Fibroblast of gingiva (primary cell): Measurements from ENCODE around the gene AKT2.

ENCODE experiments used
- DNase-seq: peaks from one replicate; pipeline ENCODE4 v3.0.0-alpha.2; 2011; ENCODE audit warnings: low read depth

The AKT2 gene

DNA sequence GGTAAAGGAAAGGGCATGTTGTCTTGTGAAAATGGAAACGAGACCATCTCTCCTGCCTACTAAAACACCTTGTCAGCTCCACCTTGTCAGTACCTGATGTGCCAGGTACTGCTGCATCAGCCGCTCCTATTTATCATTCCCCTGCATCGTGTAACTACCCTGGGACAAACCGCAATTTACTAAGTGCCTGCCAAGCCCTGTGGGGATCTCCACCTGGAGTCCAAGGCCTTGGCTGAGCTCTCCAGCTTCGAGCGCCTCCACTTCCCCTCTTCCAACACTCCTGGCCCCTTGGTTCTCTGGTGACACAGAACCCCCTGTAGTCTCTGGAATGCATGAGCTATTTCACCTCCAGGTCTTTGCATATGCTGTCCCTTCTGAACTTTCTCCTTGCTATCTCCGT, 32.8 kb downstream of the AKT2 start:
- DNase-seq, result no peak

DNA sequence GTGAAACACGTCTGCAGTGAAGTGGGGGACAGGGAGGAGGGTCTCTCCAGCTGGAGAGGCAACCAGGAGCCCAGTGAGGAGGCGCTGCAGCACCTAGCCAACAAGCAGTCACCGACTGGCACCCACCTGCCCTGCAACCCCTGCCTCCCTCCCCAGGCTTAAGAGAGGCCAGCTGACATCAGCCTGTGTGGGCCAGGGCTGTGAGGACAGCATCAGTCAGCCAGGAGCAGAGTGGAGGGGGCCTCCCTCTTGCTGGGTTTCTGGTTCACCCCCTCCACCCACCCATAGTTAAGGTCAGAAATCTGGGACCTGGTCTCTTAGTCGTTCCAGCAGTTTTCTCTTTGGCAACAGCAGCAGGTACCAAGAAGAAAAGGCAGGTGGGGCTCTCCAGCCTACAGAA, 33.2 kb downstream of the AKT2 start:
- no peak for DNase-seq

DNA sequence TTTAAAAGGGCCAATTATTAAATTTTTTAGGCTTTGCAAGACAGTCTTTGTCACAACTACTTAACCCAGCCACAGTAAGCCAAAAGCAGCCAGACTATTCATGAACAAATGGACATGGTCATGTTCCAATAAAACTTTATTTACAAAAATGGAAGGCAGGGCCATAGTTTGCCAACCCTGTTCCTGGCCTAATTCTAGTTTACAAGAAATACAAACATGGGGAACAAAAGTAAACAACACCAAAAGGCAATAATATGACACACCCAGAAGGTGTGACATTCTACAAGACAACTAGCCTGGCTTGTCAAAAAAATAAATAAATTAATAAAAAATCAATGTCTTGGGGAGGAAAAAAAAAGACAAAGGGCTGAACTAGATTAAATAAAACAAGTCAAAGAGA, 33.9 kb downstream of the AKT2 start:
- DNase-seq, result no peak

DNA sequence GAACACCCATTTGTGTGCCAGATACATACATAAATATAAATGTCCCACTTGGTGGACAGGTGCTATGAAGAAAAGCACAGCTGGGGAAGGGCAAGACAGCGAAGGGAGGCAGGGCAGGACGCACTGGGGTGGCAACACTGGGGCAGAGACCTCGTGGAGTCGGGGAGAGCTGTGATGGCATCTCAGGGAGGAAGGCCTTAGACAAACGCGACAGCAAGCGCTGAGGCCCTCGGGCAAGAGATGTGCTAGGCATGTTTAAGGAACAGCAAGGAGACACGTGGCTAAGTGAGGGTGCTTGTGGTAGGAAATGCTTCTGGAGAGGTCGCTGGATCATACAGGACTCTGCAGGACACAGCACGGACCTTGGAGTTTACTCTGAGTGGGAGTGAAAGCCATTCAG, 35.4 kb downstream of the AKT2 start:
- no peak for DNase-seq

DNA sequence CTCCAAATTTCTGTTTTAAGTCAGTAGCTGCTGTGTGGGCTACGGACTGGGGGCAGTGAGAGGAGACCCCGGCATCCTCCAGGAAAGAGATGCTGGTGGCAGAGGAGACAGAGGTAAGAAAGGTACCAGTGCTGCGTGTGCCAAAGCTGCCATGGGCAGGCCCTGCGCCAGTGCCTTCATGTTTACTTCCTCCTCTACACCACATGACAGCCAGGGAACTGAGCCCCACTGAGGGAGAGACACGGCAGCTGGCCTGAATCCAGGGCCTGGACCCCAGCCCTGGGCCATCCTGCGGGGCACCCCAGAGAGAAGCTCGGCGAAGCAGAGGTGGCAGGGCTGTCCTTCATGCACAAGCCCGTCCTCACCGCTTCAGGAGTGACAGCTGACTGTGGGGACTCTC, 35.9 kb downstream of the AKT2 start:
- no peak for DNase-seq

- no peak for DNase-seq
Observed at GRCh38 chr19:40247735-40248262, 37.3 kb downstream of the AKT2 start.

DNA sequence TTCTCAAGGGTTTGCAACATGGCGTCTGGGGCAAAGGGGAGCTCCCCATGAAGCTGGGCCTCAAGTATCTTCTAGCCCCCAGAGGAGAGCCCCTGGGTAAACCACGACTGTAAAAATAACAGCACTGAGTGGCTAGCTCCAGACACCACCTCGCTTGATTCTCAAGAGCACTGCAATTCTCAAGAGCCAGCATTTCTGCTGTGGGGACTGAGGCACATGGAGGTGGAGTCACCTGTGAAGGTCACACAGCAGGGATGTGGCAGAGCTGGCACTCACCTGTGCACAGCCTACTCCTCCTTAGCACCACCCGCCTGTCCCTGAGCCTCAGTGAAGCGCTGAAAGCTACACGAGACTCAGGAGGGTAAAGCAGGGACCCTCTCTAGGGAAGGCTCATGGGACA, 38.0 kb downstream of the AKT2 start:
- no peak for DNase-seq

DNA sequence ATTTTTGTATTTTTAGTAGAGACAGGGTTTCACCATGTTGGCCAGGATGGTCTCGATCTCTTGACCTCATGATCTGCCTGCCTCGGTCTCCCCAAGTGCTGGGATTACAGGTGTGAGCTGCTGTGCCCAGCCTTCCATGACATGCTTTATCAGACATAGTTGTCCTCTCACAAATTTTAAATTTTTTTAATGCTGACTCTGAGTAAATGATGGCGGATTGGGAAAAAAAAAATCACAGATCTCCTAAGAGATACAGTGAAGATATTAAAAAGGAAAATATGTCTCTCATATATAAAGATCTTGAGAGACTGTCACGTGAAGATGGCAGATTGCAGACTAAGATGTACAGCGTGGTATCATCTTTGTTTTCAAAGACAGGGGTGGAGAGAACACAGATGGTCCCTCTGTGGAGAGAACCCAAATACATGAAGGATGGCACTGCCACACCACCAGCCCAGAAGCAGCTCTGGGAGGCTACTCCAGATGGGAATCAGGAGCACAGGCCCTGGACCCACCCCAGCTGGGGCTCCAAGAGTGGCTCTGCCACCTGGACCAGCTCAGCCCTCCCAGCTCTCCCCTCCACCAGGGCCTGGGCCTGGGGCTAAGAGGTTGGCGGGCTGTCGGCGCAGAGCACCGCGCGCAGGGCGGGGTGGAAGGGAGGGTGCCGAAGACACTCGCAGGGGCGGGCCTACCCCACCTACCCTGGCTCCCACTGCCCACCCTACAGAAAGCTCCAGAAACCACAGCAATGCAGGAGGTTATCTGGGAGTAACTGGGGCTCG, 38.7 kb downstream of the AKT2 start:
- DNase-seq, result no peak

GRCh38 chr19:40245506-40246128, 39.5 kb downstream of the AKT2 start:
- no peak for DNase-seq

- no peak for DNase-seq
Observed at GRCh38 chr19:40244579-40245317, 40.4 kb downstream of the AKT2 start.

- DNase-seq, result no peak
Observed at GRCh38 chr19:40243181-40243580, 42.0 kb downstream of the AKT2 start.

GRCh38 chr19:40242480-40242879, 42.7 kb downstream of the AKT2 start:
- DNase-seq, result no peak

DNA sequence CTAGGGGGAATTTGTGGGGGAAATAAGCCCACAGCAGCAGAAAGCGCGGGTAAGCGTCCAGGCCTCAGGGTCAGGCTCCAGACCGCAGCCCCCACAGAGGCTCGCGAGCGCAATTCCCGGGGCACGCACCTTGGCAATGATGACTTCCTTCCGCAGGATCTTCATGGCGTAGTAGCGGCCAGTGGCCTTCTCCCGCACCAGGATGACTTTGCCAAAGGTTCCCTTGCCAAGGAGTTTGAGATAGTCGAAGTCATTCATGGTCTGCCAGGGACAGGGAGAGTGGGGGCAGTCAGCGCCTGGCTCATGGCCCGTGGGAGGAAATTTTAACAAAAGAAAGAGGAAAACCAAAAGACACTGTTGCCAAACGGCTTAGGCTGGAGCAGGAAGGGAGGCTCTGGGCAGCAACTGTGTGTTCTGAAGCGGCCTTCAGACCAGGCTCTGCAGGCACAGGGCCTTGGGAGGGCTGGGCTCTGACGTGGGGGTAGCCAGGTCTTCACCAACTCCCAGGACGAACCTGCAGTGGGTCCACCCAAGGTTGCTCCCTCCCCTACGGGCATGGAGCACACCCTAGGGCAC, 43.2 kb downstream of the AKT2 start:
- no peak for DNase-seq

DNA sequence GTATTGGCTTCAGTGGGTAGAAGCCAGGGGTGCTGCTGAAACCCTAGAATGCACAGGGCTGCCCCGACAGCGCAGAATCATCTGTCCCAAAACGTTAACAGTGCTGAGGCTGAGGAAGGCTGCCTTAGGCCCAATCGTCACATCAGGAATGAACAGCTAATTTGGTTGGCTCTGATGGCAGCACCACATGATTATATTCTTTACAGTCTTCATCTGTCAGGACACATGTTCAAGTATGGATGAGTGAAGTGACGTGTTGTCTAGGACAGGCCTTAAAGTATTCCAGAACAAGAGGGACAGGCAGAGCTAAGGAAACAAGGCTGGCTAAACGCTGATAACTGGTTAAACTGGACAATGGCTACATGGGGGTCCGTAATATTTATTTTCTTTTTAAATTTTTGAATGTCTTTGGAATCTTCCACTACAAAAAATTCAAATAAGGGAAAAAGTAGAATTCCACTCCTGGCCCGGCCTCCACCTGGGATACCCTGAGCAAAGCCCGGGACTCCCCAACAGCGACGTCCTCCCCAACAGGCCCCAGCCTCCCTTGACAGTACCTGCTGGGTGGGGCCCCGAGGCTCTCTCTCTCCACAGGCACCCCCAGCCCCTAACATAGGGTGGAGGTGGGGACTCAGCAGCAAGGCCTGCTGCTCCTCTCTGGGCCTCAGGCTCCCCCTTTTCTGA, 43.9 kb downstream of the AKT2 start:
- no peak for DNase-seq

DNA sequence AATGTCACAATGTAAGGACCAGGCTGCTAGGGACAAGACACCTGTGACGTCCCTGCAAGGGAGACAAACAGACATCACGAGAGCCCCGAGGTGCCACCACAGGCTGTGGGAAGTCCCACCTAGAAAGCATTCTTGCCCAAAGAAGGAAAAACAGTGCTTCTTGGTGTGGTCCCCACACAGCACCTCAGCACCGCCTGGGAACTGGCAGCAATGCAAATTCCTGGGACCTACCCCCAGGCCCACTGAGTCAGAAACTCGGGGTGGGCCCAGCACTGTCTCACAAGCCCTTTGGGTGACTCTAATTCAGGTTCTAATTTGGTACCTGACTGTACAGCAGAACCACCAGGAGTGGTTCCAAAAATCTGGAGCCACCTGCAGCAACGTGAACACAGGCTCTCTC, 44.8 kb downstream of the AKT2 start:
- DNase-seq, result no peak

DNA sequence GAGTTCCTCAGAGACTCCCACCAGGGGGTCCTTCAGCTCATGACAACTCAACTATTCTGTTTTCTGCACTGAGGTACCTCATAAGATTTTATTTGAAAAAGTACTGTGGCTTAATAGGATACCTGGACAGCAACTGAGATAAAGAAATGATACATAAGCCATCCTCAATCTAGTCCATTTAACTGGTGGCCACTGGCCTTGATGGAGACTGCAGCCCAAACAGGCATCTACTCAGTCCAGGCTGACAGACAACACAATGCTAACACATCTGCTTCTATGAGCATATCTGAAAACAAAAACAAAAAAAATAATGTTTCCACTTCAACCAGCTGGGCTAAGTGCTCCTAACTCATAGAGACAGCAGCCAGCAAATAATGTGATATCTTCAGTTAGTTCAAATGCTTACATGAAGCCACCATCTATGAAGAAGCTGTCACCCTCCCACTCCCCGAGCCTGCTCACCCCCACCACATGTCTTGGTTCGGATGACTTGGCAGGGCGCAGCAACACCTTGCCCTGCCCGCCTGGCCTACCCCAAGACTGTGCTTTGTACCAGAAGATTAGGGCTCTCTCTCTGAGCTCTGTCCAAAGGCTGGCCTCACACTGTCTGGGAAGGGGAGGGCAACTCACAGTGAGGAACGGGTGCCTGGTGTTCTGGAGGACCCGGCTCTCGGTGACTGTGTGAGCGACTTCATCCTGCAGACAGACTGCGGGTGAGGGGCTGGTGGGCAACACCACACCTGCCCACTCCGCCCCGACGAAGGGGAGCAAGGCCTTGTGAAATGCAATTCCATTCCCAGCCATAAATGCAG, 45.5 kb downstream of the AKT2 start:
- no peak for DNase-seq

- no peak for DNase-seq
Observed at GRCh38 chr19:40238775-40239174, 46.4 kb downstream of the AKT2 start.

DNA sequence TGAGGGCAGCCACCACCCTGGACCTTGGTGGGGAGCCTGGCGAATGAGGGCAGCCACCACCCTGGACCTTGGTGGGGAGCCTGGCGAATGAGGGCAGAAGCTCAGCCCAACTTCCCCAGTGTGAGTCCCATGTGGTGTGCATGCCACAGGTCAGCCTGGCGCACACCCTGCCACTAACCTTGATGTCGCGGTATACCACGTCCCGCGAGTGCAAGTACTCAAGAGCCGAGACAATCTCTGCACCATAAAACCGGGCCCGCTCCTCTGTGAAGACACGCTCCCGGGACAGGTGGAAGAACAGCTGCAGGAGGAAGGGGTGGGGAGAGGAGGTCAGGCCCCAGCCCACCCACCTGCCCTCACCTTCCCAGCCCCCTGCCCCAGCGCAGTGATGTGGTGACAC, 47.4 kb downstream of the AKT2 start:
- no peak for DNase-seq

- DNase-seq, result no peak
Observed at GRCh38 chr19:40236366-40236765, 48.8 kb downstream of the AKT2 start.

GRCh38 chr19:40236026-40236355, 49.2 kb downstream of the AKT2 start:
- no peak for DNase-seq
